H9 (cell line): ENCODE measurements around the gene ROBO2. TPM values are rescaled to one million over a fixed set of nuclear protein-coding genes. Genes with fewer than 3 reads are reported as not detected.

Experiments
- DNase-seq: peaks from one replicate; pipeline ENCODE4 v3.0.0-alpha.2; 2017
- H2AFZ ChIP-seq: one replicate; pipeline ENCODE4 v1.6.1; 2013; ENCODE audit warnings: mild to moderate bottlenecking, low read length, control low read depth, moderate library complexity
- H2AK5ac ChIP-seq: 2 replicates; pipeline ENCODE4 v1.6.1; 2013; ENCODE audit warnings: low read length, control low read depth, mixed read lengths; ENCODE audit not compliant: insufficient read length
- H2BK120ac ChIP-seq: one replicate; pipeline ENCODE4 v1.6.1; 2013; ENCODE audit warnings: low read depth, mild to moderate bottlenecking, low read length, control low read depth, inconsistent platforms; ENCODE audit not compliant: poor library complexity, severe bottlenecking
- H2BK12ac ChIP-seq: 2 replicates; pipeline ENCODE4 v1.6.1; 2013; ENCODE audit warnings: low read length, control low read depth, mixed read lengths, low read depth; ENCODE audit not compliant: insufficient read length
- H2BK15ac ChIP-seq: 2 replicates; pipeline ENCODE4 v1.6.1; 2013; ENCODE audit warnings: low read depth, low read length, control low read depth
- H2BK20ac ChIP-seq: one replicate; pipeline ENCODE4 v1.6.1; 2013; ENCODE audit warnings: low read depth, mild to moderate bottlenecking, low read length, control low read depth, inconsistent platforms; ENCODE audit not compliant: poor library complexity, severe bottlenecking
- H2BK5ac ChIP-seq: 2 replicates; pipeline ENCODE4 v1.6.1; 2013; ENCODE audit warnings: low read length, control low read depth, mixed read lengths; ENCODE audit not compliant: insufficient read length
- H3K14ac ChIP-seq: 2 replicates; pipeline ENCODE4 v1.6.1; 2013; ENCODE audit warnings: low read length, control low read depth; ENCODE audit not compliant: insufficient read depth
- H3K18ac ChIP-seq: 2 replicates; pipeline ENCODE4 v1.6.1; 2013; ENCODE audit warnings: low read depth, mild to moderate bottlenecking, mixed read lengths, low read length, control low read depth; ENCODE audit not compliant: insufficient read length
- H3K23ac ChIP-seq: 2 replicates; pipeline ENCODE4 v1.6.1; 2013; ENCODE audit warnings: low read length, control low read depth, mixed read lengths, low read depth; ENCODE audit not compliant: insufficient read length
- H3K23me2 ChIP-seq: 2 replicates; pipeline ENCODE4 v1.6.1; 2013; ENCODE audit warnings: low read depth, mild to moderate bottlenecking, mixed read lengths, low read length, control low read depth; ENCODE audit not compliant: insufficient read length, poor library complexity, severe bottlenecking
- H3K27ac ChIP-seq: 2 replicates; pipeline ENCODE4 v1.5.1; 2013; ENCODE audit warnings: low read length, control low read depth, mixed read lengths, low read depth; ENCODE audit not compliant: insufficient read length
- H3K27me3 ChIP-seq: 2 replicates; pipeline ENCODE4 v1.6.1; 2013; ENCODE audit warnings: low read length, control low read depth, inconsistent platforms; ENCODE audit not compliant: insufficient read depth
- H3K4ac ChIP-seq: 2 replicates; pipeline ENCODE4 v1.6.1; 2013; ENCODE audit warnings: low read depth, mild to moderate bottlenecking, control low read depth, inconsistent platforms, low read length, moderate library complexity
- H3K4me1 ChIP-seq: 2 replicates; pipeline ENCODE4 v1.6.1; 2013; ENCODE audit warnings: low read length, control low read depth, inconsistent platforms; ENCODE audit not compliant: insufficient read depth
- H3K4me2 ChIP-seq: 2 replicates; pipeline ENCODE4 v1.6.1; 2013; ENCODE audit warnings: low read length, control low read depth, mixed read lengths; ENCODE audit not compliant: insufficient read length, insufficient read depth
- H3K56ac ChIP-seq: 2 replicates; pipeline ENCODE4 v1.6.1; 2013; ENCODE audit warnings: low read depth, mild to moderate bottlenecking, mixed read lengths, low read length, control low read depth; ENCODE audit not compliant: insufficient read length
- H3K79me1 ChIP-seq: 2 replicates; pipeline ENCODE4 v1.6.1; 2013; ENCODE audit warnings: low read depth, mild to moderate bottlenecking, moderate library complexity, low read length, control low read depth, inconsistent platforms; ENCODE audit not compliant: insufficient read depth, poor library complexity, severe bottlenecking
- H3K79me2 ChIP-seq: 2 replicates; pipeline ENCODE4 v1.6.1; 2013; ENCODE audit warnings: low read length, control low read depth, inconsistent platforms; ENCODE audit not compliant: insufficient read depth
- H3K9ac ChIP-seq: 2 replicates; pipeline ENCODE4 v1.6.1; 2013; ENCODE audit warnings: low read length, control low read depth, mixed read lengths; ENCODE audit not compliant: insufficient read length; ENCODE audit errors: extremely low read depth
- H3K9me3 ChIP-seq: one replicate; pipeline ENCODE4 v1.6.1; 2013; ENCODE audit warnings: low read depth, low read length, inconsistent platforms; ENCODE audit not compliant: control insufficient read depth
- H3T11ph ChIP-seq: one replicate; pipeline ENCODE4 v1.6.1; 2013; ENCODE audit warnings: mild to moderate bottlenecking, low read length, control low read depth, inconsistent platforms
- H4K20me1 ChIP-seq: one replicate; pipeline ENCODE4 v1.6.1; 2013; ENCODE audit not compliant: control insufficient read depth, insufficient read length, insufficient read depth
- H4K5ac ChIP-seq: 2 replicates; pipeline ENCODE4 v1.6.1; 2013; ENCODE audit warnings: low read depth, mild to moderate bottlenecking, mixed read lengths, low read length, control low read depth; ENCODE audit not compliant: insufficient read length
- H4K8ac ChIP-seq: replicated peaks from 2 replicates; pipeline ENCODE4 v1.6.1; 2013; ENCODE audit warnings: low read length, control low read depth, mixed read lengths, low read depth; ENCODE audit not compliant: insufficient read length
- H4K91ac ChIP-seq: 2 replicates; pipeline ENCODE4 v1.6.1; 2013; ENCODE audit warnings: low read depth, mild to moderate bottlenecking, moderate library complexity, mixed read lengths, low read length, control low read depth; ENCODE audit not compliant: insufficient read length
- H3K27ac Mint-ChIP-seq, 3 experiments: 2 replicates in 2 of 3; 3 replicates in 1 of 3; pipeline ENCODE4 v1.8.0; 2020 to 2021; ENCODE audit warnings: mixed read lengths in 3 of 3, mild to moderate bottlenecking in 1 of 3, moderate library complexity in 1 of 3
- H3K27me3 Mint-ChIP-seq: 2 replicates; pipeline ENCODE4 v1.8.0; 2021; ENCODE audit warnings: low read depth, mild to moderate bottlenecking, moderate library complexity, mixed read lengths
- H3K36me3 Mint-ChIP-seq, 3 experiments: 2 replicates in 2 of 3; 3 replicates in 1 of 3; pipeline ENCODE4 v1.8.0; 2020 to 2021; ENCODE audit warnings: low read depth in 3 of 3, mixed read lengths in 3 of 3; ENCODE audit not compliant: insufficient read depth in 1 of 3
- H3K4me1 Mint-ChIP-seq, 2 experiments: 2 replicates each; pipeline ENCODE4 v1.8.0; 2020; ENCODE audit warnings: mixed read lengths in 2 of 2
- H3K4me3 Mint-ChIP-seq, 2 experiments: 2 replicates in 1 of 2; 3 replicates in 1 of 2; pipeline ENCODE4 v1.8.0; 2020 to 2021; ENCODE audit warnings: mild to moderate bottlenecking in 2 of 2, mixed read lengths in 2 of 2, moderate library complexity in 1 of 2
- H3K9me3 Mint-ChIP-seq, 2 experiments: 2 replicates in 1 of 2; 3 replicates in 1 of 2; pipeline ENCODE4 v1.8.0; 2020; ENCODE audit warnings: mild to moderate bottlenecking in 2 of 2, mixed read lengths in 2 of 2, moderate library complexity in 1 of 2
- WGBS: extraction: QIAGEN DNeasy Blood & Tissue Kit; methylation state at CpG from one replicate; pipeline ENCODE4 v1.1.7; 2013; ENCODE audit warnings: missing lambda C conversion rate, low lambda C conversion rate, mixed read lengths; ENCODE audit not compliant: insufficient read length; ENCODE audit errors: extremely low coverage; 5-methylcytosine and 5-hydroxymethylcytosine counted together
- total RNA-seq: library from RNA; stranded (reverse); gene quantifications from 2 replicates; pipeline ENCODE4 v1.2.1, GENCODE V29; 2021
- TF ChIP-seq, protein P1 (sequence below): fragments of 200-600 bp; sonication (generic); conservative IDR thresholded peaks from 3 replicates; pipeline ENCODE4 v1.8.0; 2021; ENCODE audit warnings: antibody characterized with exemption, mild to moderate bottlenecking

ROBO2 gene
- total RNA-seq, 1 experiment from 2014 or later, result 2.3 TPM

DNA sequence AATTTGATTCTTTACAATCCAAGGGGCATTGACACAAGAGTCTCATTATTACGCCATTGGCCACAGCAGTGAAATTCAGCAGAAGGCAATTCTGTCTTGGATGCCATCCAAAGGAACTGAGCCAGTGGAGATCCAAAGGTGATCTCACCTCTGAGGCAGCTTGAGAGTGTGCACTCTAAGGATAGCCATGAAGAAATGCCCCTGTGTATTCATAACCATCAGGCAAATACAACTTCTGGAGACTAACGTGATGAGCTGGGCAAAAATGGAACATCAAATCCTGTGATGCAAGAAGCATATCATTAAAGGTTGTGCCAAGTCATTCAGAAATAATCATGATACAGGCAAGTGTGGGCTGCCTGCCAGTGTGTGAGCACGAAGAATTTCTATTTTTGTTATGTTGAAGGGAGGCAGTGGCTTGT lies 41.4 kb downstream of the ROBO2 start:
- no peak overlapping the region for H3K9ac ChIP-seq
- no peaks in the 10 kb centered on the region for H3K9me3 Mint-ChIP-seq
- no peak overlapping the region for H2BK20ac ChIP-seq
- H2BK12ac ChIP-seq, result no peak overlapping the region
- TF ChIP-seq, protein P1, sequence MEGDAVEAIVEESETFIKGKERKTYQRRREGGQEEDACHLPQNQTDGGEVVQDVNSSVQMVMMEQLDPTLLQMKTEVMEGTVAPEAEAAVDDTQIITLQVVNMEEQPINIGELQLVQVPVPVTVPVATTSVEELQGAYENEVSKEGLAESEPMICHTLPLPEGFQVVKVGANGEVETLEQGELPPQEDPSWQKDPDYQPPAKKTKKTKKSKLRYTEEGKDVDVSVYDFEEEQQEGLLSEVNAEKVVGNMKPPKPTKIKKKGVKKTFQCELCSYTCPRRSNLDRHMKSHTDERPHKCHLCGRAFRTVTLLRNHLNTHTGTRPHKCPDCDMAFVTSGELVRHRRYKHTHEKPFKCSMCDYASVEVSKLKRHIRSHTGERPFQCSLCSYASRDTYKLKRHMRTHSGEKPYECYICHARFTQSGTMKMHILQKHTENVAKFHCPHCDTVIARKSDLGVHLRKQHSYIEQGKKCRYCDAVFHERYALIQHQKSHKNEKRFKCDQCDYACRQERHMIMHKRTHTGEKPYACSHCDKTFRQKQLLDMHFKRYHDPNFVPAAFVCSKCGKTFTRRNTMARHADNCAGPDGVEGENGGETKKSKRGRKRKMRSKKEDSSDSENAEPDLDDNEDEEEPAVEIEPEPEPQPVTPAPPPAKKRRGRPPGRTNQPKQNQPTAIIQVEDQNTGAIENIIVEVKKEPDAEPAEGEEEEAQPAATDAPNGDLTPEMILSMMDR, result no peak
- no peaks in the 10 kb centered on the region for H3K9me3 ChIP-seq
- no peak overlapping the region for H2AK5ac ChIP-seq
- H2AFZ ChIP-seq, result no peak overlapping the region
- no peak overlapping the region; a peak in 1 of 7 replicates for H3K27ac Mint-ChIP-seq
- H3K23me2 ChIP-seq, result no peaks in the 10 kb centered on the region
- no peaks in the 10 kb centered on the region for H3K79me2 ChIP-seq
- H3K56ac ChIP-seq, result no peak overlapping the region
- H2BK120ac ChIP-seq, result no peak overlapping the region
- peaks cover 32 to 34% of the 10 kb centered on the region in 2 experiments for H3K4me1 Mint-ChIP-seq
- H3K23ac ChIP-seq, result no peak overlapping the region
- H3K27me3 ChIP-seq, result no peaks in the 10 kb centered on the region
- H4K8ac ChIP-seq, result no peak overlapping the region
- peaks cover 14% of the 10 kb centered on the region for H3K4me1 ChIP-seq
- WGBS, result no CpG with 5 or more reads among the region's 3 CpGs
- H4K5ac ChIP-seq, result no peak overlapping the region
- H3K4ac ChIP-seq, result no peak overlapping the region
- no peak overlapping the region for H3K27ac ChIP-seq
- no peak overlapping the region for H3K14ac ChIP-seq
- H3K79me1 ChIP-seq, result no peaks in the 10 kb centered on the region
- no peak overlapping the region for H3T11ph ChIP-seq
- no peak overlapping the region for H2BK15ac ChIP-seq
- no peak overlapping the region for H3K18ac ChIP-seq
- no peak overlapping the region for H2BK5ac ChIP-seq
- H3K4me3 Mint-ChIP-seq, result no peak overlapping the region
- no peak overlapping the region for H4K91ac ChIP-seq
- no peak for DNase-seq
- no peaks in the 10 kb centered on the region for H3K27me3 Mint-ChIP-seq
- H3K4me2 ChIP-seq, result no peak overlapping the region
- no peaks in the 10 kb centered on the region for H3K36me3 Mint-ChIP-seq
- no peaks in the 10 kb centered on the region for H4K20me1 ChIP-seq
